ENCODE results near the gene CACNA1S.

CACNA1S gene

GRCh38 chr1:201014816-201015200 lies 97.4 kb downstream of the CACNA1S start:
- DNase-seq (ENCODE audit: low spot score) = no peak

- peak; percentile 40 for DNase-seq (ENCODE audit: low spot score)
Measured at GRCh38 chr1:201013991-201014815, 98.0 kb downstream of the CACNA1S start.

GRCh38 chr1:201013031-201013485 lies 99.2 kb downstream of the CACNA1S start:
- no peak for DNase-seq (ENCODE audit: low spot score)

- DNase-seq (ENCODE audit: low spot score) = peak; percentile 91
Measured at GRCh38 chr1:201011616-201012015, 100.6 kb downstream of the CACNA1S start.

- peak; percentile 74 for DNase-seq (ENCODE audit: low spot score)
Measured at GRCh38 chr1:201009962-201010645, 102.1 kb downstream of the CACNA1S start.

GRCh38 chr1:201008666-201009360 lies 103.4 kb downstream of the CACNA1S start:
- no peak for DNase-seq (ENCODE audit: low spot score)

- DNase-seq (ENCODE audit: low spot score) = no peak
Measured at GRCh38 chr1:201007481-201007880, 104.7 kb downstream of the CACNA1S start.

- no peak for DNase-seq (ENCODE audit: low spot score)
Measured at GRCh38 chr1:201006450-201006849, 105.8 kb downstream of the CACNA1S start.

GRCh38 chr1:201004732-201005131 lies 107.5 kb downstream of the CACNA1S start:
- no peak for DNase-seq (ENCODE audit: low spot score)

GRCh38 chr1:201004154-201004553 lies 108.1 kb downstream of the CACNA1S start:
- DNase-seq (ENCODE audit: low spot score) = no peak

GRCh38 chr1:201002510-201002909 lies 109.7 kb downstream of the CACNA1S start:
- DNase-seq (ENCODE audit: low spot score) = no peak

- no peak for DNase-seq (ENCODE audit: low spot score)
Measured at GRCh38 chr1:201001962-201002361, 110.3 kb downstream of the CACNA1S start.

GRCh38 chr1:201000391-201000790 lies 111.8 kb downstream of the CACNA1S start:
- DNase-seq (ENCODE audit: low spot score) = no peak

GRCh38 chr1:200999667-201000066 lies 112.6 kb downstream of the CACNA1S start:
- DNase-seq (ENCODE audit: low spot score) = no peak

GRCh38 chr1:200998323-200998722 lies 113.9 kb downstream of the CACNA1S start:
- DNase-seq (ENCODE audit: low spot score) = no peak

- no peak for DNase-seq (ENCODE audit: low spot score)
Measured at GRCh38 chr1:200992382-200993048, 119.7 kb downstream of the CACNA1S start.

GRCh38 chr1:200991097-200991614 lies 121.1 kb downstream of the CACNA1S start:
- DNase-seq (ENCODE audit: low spot score) = no peak

GRCh38 chr1:200990114-200990513 lies 122.1 kb downstream of the CACNA1S start:
- no peak for DNase-seq (ENCODE audit: low spot score)
